Neural cell (in vitro differentiated cells): ENCODE results near the gene INO80E.

Experiments
- EP300 ChIP-seq: fragments of 450-650 bp; conservative IDR thresholded peaks from 2 replicates; pipeline ENCODE4 v1.6.1; 2014; ENCODE audit warnings: antibody characterized with exemption, mild to moderate bottlenecking, moderate library complexity; ENCODE audit not compliant: poor library complexity, severe bottlenecking
- EZH2 ChIP-seq: fragments of 200-600, 300-800 bp; shearing (Covaris generic), sonication (generic); IDR thresholded peaks from 2 replicates; pipeline ENCODE4 v1.6.1; 2014; ENCODE audit warnings: antibody characterized with exemption, low read length, borderline replicate concordance, mild to moderate bottlenecking; ENCODE audit not compliant: insufficient read depth, poor library complexity, severe bottlenecking
- POLR2AphosphoS5 ChIP-seq: IDR thresholded peaks from 2 replicates; pipeline ENCODE4 v1.6.1; 2012
- RAD21 ChIP-seq: fragments of 450-650 bp; conservative IDR thresholded peaks from 2 replicates; pipeline ENCODE4 v1.6.1; 2014; ENCODE audit warnings: antibody characterized with exemption, mild to moderate bottlenecking, moderate library complexity
- TF ChIP-seq, protein P1 (sequence below): fragments of 450-650 bp; IDR thresholded peaks from 2 replicates; pipeline ENCODE4 v1.5.1; 2014; ENCODE audit warnings: antibody characterized with exemption, mild to moderate bottlenecking, moderate library complexity; ENCODE audit not compliant: poor library complexity, severe bottlenecking
- TF ChIP-seq, protein P2 (sequence below): IDR thresholded peaks from 2 replicates; pipeline ENCODE4 v1.6.1; 2012; ENCODE audit warnings: borderline replicate concordance

DNA sequence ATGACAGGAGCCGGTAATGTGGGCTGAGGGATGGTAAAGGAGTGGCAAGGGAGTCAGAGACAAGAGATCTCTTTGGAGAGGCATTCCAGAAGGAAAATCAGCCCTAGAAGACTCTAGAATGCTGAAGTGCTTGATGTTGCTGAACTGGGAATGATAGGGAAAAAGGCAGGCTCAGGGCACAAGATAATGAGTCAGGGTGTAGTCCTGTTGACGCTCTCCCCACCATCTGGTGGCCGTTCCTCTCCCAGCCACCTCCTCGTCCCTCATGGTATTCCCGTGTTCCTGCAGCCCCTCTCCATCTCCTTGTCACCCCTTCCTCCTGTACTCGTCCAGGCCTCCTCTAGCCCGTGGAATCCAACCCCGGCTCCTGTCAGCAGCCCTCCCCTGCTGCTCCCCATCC is 58.4 kb downstream of the INO80E start:
- TF ChIP-seq, protein P1, sequence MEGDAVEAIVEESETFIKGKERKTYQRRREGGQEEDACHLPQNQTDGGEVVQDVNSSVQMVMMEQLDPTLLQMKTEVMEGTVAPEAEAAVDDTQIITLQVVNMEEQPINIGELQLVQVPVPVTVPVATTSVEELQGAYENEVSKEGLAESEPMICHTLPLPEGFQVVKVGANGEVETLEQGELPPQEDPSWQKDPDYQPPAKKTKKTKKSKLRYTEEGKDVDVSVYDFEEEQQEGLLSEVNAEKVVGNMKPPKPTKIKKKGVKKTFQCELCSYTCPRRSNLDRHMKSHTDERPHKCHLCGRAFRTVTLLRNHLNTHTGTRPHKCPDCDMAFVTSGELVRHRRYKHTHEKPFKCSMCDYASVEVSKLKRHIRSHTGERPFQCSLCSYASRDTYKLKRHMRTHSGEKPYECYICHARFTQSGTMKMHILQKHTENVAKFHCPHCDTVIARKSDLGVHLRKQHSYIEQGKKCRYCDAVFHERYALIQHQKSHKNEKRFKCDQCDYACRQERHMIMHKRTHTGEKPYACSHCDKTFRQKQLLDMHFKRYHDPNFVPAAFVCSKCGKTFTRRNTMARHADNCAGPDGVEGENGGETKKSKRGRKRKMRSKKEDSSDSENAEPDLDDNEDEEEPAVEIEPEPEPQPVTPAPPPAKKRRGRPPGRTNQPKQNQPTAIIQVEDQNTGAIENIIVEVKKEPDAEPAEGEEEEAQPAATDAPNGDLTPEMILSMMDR, result no peak
- TF ChIP-seq POLR2AphosphoS5, result no peak
- TF ChIP-seq RAD21, result no peak
- TF ChIP-seq EP300, result no peak
- no peak for TF ChIP-seq EZH2
- TF ChIP-seq, protein P2, sequence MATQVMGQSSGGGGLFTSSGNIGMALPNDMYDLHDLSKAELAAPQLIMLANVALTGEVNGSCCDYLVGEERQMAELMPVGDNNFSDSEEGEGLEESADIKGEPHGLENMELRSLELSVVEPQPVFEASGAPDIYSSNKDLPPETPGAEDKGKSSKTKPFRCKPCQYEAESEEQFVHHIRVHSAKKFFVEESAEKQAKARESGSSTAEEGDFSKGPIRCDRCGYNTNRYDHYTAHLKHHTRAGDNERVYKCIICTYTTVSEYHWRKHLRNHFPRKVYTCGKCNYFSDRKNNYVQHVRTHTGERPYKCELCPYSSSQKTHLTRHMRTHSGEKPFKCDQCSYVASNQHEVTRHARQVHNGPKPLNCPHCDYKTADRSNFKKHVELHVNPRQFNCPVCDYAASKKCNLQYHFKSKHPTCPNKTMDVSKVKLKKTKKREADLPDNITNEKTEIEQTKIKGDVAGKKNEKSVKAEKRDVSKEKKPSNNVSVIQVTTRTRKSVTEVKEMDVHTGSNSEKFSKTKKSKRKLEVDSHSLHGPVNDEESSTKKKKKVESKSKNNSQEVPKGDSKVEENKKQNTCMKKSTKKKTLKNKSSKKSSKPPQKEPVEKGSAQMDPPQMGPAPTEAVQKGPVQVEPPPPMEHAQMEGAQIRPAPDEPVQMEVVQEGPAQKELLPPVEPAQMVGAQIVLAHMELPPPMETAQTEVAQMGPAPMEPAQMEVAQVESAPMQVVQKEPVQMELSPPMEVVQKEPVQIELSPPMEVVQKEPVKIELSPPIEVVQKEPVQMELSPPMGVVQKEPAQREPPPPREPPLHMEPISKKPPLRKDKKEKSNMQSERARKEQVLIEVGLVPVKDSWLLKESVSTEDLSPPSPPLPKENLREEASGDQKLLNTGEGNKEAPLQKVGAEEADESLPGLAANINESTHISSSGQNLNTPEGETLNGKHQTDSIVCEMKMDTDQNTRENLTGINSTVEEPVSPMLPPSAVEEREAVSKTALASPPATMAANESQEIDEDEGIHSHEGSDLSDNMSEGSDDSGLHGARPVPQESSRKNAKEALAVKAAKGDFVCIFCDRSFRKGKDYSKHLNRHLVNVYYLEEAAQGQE, result no peak
